Activated naive CD4-positive, alpha-beta T cell treated with anti-CD3 and anti-CD28 coated beads, Interleukin-2, amount 50 U/mL, for 24 hours (primary cell): ENCODE results near the gene KRTAP10-11.
A peak's percentile ranks its signal among the peaks of the same experiment; 100 is the strongest.
"Not testable (repeated sequence)": the region's sequence is repeated elsewhere in the genome, so short reads cannot be mapped to it uniquely, and the experiment has no call there.

Source experiments
- H3K27ac Mint-ChIP-seq: one replicate; pipeline ENCODE4 v1.8.0; 2021; ENCODE audit warnings: mild to moderate bottlenecking, mixed read lengths
- H3K27me3 Mint-ChIP-seq: one replicate; pipeline ENCODE4 v1.8.0; 2021; ENCODE audit warnings: mixed read lengths
- H3K36me3 Mint-ChIP-seq: one replicate; pipeline ENCODE4 v1.8.0; 2021; ENCODE audit warnings: mixed read lengths
- H3K4me1 Mint-ChIP-seq: one replicate; pipeline ENCODE4 v1.8.0; 2021; ENCODE audit warnings: mixed read lengths
- H3K4me3 Mint-ChIP-seq: one replicate; pipeline ENCODE4 v1.8.0; 2021; ENCODE audit warnings: mild to moderate bottlenecking, mixed read lengths
- H3K9me3 Mint-ChIP-seq: one replicate; pipeline ENCODE4 v1.8.0; 2021; ENCODE audit warnings: mixed read lengths

KRTAP10-11 gene

DNA sequence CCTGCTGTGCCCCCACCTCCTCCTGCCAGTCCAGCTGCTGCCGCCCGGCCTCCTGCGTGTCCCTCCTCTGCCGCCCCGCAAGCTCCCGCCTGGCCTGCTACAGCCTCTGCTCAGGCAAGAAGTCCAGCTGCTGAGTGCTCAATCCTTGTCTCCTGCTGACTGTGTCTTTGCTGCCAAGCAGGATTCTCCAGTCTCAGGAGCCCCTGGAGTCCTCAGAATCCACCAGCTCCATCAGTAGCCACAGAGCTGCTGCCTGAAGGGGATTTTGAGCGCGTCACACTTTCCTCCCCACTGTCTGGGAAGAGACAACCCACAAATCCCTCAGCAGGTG, 973 bp downstream of the KRTAP10-11 start:
- Mint-ChIP-seq H3K36me3 (peaks cover 8% of the 10 kb centered on the region), H3K27me3 (no peaks in the 10 kb centered on the region), H3K9me3 (peaks cover 11% of the 10 kb centered on the region), H3K4me1 (peaks cover 3% of the 10 kb centered on the region), H3K4me3 (no peak overlapping the region), H3K27ac (no peak overlapping the region)

DNA sequence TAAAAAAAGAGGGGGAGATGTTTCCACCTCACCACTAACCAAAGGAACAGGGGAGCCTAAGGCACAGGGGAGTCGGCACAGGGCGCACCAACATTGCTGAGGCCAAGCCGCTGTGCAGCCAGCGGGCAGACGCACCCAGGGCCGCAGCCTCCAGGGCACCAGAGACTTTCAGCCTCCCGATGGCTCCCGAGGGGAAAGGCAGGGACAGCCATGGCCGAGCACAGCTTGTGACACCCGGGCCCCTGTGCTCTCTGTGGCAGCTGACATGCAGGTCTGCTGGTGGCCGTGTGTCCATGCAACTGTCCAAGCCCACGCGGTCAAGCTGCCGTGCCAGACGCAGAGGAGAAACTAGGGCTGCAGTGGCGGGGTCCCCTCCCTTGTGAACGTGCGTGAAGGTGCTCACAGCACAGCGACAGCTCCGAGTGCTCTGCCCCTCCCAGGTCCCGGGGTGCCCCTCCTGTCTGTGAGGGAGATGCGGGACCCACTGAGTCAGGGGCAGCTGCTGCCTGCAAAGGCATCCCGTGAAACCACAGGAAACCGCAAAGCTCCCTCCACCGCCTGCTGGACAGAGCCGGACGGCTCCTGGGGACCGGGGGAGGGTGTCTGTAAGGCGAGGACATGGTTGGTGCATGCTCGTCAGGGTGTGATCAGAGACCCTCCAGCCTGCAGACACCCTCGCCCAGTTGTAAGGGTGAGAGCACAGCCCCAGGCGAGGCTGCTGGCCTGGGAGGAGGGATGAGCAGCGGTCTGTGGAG, 2.5 kb downstream of the KRTAP10-11 start:
- Mint-ChIP-seq H3K27ac (no peak overlapping the region), H3K36me3 (peaks cover 8% of the 10 kb centered on the region), H3K27me3 (no peaks in the 10 kb centered on the region), H3K9me3 (peaks cover 10% of the 10 kb centered on the region), H3K4me3 (no peak overlapping the region), H3K4me1 (peaks cover 8% of the 10 kb centered on the region)

DNA sequence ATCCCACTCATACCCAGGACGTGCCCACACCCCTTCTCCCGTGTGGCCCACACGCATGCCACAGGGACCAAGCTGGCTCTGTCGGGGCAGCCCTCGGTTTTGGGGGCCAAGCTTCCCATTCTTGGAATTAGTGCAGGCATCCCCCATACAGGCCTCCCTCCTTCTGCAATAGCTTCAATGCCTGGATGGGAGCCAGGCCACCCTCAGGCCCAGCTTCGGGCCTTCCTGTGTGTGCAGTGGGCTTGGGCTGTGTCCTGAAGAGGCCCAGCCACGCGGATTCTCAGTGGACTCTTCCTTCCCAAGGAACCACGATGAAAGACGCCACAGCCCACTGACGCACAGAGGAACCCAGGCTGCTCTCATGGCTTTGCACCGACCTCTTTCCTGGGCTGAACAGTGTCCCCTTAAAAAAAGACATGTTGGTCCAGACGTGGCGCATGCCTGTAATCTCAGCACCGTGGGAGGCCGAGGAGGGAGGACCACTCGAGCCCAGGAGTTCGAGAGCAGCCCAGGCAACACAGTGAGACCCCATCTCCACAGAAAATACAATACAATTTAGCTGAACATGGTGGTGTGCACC, 3.4 kb downstream of the KRTAP10-11 start:
- H3K4me1 Mint-ChIP-seq, result peaks cover 16% of the 10 kb centered on the region
- no peak overlapping the region for H3K27ac Mint-ChIP-seq
- H3K36me3 Mint-ChIP-seq, result peaks cover 4% of the 10 kb centered on the region
- H3K9me3 Mint-ChIP-seq, result peaks cover 5% of the 10 kb centered on the region
- no peaks in the 10 kb centered on the region for H3K27me3 Mint-ChIP-seq
- no peak overlapping the region for H3K4me3 Mint-ChIP-seq

DNA sequence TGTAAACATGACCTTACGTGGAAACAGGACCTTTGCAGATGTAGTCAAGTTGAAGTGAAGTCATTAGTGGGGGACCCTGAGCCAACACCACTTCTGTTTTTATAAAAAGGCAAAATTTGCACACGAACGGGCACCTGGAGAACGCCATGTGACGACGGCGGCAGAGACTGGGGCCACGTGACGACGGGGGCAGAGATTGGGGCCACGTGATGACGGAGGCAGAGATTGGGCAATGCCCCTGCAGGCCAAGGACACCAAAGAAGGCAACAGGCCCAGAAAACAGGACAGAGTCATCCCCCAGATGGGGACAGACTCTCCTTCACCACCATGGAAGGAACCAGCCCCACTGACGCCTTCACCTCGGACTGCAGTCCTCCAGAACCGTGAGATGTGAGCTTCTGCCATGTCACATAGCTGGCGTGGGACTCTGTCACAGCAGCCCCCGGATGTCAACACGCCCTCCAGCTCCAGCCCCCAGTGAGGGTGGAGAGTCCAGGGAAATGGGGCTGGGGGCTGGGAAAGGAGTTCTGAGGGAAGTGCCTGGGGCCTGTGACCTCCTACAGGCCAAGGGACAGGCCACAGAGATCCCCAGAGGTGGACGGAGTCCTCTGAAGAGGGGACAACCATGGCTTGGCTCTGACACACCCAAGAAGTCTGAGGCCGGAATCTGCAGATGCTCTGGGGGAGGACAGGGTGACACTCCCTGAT, 4.2 kb downstream of the KRTAP10-11 start:
- H3K27me3 Mint-ChIP-seq, result no peaks in the 10 kb centered on the region
- H3K4me3 Mint-ChIP-seq, result no peak overlapping the region
- no peaks in the 10 kb centered on the region for H3K9me3 Mint-ChIP-seq
- H3K4me1 Mint-ChIP-seq, result peaks cover 25% of the 10 kb centered on the region
- H3K27ac Mint-ChIP-seq, result no peak overlapping the region
- peaks cover 1% of the 10 kb centered on the region for H3K36me3 Mint-ChIP-seq

DNA sequence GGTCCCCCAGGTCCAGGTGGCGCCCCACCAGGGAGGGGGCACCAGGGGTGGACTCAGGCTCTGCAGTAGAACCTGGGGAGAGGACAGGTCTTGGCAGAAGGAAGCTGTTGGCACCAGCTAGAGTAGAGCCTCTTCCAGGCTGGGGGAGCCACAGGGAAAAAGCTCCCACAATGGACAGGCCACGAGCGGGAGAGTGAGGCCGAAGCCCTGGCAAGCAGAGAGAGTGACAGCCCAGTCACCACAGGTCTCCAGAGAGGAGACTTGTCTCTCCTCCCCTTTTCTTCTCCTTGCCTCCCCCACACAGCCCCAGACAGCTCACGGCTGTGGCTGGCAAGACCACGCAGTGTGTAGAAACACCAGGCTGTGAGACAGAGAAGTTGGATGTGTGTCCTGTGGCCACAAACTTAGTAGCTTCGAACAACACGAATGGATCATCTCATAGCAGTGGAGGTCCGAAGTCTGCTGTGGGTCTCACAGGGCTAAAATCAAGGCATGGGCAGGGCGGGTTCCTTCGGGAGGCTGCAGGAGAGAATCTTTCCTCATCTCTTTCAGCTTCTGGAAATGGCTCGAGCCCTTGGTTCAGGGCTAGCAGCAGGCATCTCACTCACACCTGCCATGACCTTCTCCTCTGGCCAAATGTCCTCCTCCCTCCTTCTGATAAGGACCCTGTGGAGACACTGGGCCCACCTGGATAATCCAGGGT, 4.9 kb downstream of the KRTAP10-11 start:
- Mint-ChIP-seq H3K36me3 (peaks cover 2% of the 10 kb centered on the region), H3K9me3 (peaks cover 1% of the 10 kb centered on the region), H3K27ac (peak overlapping the region; percentile 51), H3K4me3 (no peak overlapping the region), H3K27me3 (no peaks in the 10 kb centered on the region), H3K4me1 (peaks cover 32% of the 10 kb centered on the region)

DNA sequence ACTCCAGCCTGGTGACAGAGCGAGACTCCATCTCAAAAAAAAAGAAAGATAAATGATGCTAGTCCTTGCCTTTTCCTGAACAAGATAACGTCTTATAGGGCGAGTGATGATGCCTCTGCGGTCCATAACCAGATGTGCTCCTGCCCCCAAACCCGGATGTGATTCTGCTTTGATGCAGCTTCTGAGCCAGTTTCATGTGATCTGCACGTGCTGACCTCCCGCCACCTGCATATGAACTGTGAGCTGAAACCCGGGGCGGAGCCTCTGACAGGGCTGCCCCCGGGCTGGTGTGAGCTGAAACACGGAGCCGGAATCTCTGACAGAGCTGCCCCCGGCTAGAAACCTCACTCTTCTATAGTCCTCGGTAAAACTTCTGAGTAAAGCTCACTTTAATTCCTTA, 6.9 kb downstream of the KRTAP10-11 start:
- H3K4me1 Mint-ChIP-seq, result peaks cover 52% of the 10 kb centered on the region
- H3K36me3 Mint-ChIP-seq, result peaks cover 11% of the 10 kb centered on the region
- peaks cover 13% of the 10 kb centered on the region for H3K9me3 Mint-ChIP-seq
- H3K27ac Mint-ChIP-seq, result no peak overlapping the region
- no peaks in the 10 kb centered on the region for H3K27me3 Mint-ChIP-seq
- H3K4me3 Mint-ChIP-seq, result no peak overlapping the region

DNA sequence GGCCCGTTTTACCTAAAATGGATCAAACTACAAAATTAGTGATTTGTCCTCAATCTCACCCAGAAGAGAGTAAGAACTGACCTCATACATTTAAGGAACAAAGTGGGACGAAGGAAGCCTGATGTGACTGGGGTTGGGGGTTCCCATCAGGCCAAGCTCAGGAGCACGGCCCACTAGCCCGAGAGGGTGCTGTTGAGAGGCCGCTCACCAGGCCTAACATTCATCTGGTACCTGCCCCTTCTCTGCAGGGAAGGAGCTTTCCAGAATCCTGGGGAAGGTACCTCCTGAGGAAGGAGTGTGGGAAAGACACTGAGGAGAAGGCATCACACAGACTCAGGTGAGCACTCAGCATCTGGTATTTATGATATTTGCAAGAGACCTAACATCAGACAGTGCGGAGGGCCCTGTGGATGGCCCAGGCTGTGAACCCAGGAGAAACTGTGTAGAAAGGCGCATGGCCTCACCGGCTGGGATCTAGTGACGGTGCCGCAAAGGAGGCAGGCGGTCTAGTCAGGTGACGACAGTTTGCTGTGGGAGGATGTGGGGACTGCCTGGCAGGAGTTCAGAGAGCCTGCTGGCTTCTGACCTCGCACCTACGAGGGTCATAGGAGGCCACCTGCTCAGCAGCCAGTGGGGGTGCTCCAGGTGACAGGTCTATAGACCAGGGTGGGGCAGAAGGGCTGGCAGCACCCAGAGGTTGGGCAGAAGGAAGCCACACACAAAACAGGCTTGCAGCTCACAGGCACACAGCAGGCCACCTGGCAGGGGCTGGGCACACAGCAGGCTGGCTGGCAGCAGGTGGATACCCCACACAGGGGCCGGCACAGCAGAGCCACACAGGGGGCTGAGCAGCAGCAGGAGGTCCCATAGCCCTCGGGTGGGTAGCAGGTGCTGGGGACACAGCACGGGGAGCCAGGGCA, 7.7 kb downstream of the KRTAP10-11 start:
- Mint-ChIP-seq H3K36me3 (peaks cover 11% of the 10 kb centered on the region), H3K27me3 (no peaks in the 10 kb centered on the region), H3K4me1 (peaks cover 60% of the 10 kb centered on the region), H3K27ac (peak overlapping the region; percentile 53), H3K4me3 (peak overlapping the region; percentile 26), H3K9me3 (peaks cover 13% of the 10 kb centered on the region)

DNA sequence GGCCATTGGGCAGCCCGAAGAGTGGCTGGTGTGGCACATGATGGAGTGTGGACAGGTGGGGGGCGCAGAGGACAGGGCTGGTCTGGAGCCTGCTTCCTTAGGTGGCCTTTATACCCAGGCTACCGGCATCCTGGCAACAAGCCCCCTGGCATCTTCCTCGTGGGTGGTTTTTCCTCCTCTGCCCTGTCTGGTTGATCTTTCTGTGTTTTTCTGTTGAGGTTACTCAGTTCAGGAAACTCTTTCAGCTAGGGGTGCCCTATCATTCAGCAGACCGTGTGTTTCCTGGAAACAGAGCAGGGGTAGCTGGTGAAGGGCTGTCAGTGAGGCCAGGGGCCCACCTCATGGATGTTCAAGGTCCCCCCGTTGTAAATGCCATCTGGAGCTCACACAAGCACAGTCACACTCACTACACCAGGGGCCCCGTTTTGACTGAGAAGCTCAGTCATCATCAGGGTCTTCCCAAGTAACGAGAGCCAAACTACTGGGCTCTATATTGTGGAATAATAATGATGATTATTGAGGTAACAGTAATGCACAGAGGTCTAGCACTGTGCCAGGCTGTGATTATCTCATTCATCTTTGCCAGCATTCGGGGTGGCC, 8.5 kb downstream of the KRTAP10-11 start, which contains the start of gene KRTAP12-4:
TSS of gene KRTAP12-4 (minus strand) at position 84 of the 600 bp plus-strand sequence. CDS start at position 39, 45 bp downstream.
- Mint-ChIP-seq H3K36me3 (peaks cover 11% of the 10 kb centered on the region), H3K4me3 (peak within 1 kb of the TSS; percentile 36), H3K9me3 (peaks cover 13% of the 10 kb centered on the region), H3K27ac (peak within 1 kb of the TSS; percentile 65), H3K27me3 (no peaks in the 10 kb centered on the region), H3K4me1 (peaks cover 67% of the 10 kb centered on the region)

DNA sequence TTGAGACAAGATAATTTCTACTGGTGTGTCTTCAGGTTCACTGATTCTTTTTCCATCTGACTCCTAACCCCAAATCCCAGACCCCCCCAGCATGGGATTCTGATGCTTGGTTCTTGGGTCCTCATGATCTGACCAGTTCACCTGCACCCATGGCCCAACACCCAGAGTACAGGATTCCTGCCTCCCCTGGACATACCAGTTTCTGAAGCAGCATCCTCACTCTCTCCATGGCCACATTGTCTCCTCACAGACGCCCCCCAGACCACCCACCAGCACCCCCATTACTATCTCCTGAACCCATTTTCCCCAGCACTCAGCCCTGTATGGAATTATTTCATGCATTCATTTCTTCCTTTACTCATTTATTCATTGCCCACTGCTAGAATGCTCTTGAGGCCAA, 10.7 kb downstream of the KRTAP10-11 start:
- no peaks in the 10 kb centered on the region for H3K27me3 Mint-ChIP-seq
- peaks cover 12% of the 10 kb centered on the region for H3K36me3 Mint-ChIP-seq
- peaks cover 68% of the 10 kb centered on the region for H3K4me1 Mint-ChIP-seq
- peak overlapping the region; percentile 84 for H3K27ac Mint-ChIP-seq
- H3K4me3 Mint-ChIP-seq, result peak overlapping the region; percentile 76
- H3K9me3 Mint-ChIP-seq, result peaks cover 19% of the 10 kb centered on the region

DNA sequence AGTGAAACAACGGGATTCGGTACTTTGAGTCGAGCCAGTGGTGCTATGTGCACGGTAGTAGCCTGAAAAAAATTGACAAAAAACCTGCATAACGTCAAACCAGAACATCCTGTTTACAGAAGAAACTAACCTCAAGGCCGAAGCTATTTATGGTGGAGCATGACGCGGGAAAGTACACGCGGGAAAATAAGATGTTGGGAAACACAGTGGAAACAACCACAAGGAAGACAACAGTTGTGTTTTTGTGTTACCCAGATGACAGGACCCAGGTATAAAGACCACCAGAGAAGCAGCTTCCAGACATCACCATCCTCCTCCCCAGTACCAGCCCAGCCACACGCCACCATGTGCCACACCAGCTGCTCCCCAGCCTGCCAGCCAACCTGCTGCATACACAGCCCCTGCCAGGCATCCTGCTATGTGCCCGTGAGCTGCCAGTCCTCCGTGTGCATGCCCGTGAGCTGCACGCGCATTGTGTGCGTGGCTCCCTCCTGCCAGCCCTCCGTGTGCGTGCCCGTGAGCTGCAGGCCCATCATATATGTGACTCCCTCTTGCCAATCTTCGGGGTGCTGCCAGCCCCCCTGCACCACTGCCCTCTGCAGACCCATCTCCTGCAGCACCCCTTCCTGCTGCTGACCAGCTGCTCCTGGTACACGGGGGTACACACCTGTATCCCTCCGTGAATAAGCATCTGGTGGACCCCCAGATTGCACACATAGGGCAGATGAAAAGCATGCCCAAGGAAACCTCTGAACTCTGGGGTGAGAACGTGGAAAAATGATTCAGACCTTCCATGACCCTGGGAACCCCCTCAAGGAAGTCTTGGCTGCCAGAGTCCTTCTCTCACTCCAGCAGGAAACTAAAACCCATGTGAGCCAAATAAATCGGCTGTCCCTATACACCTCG, 11.7 kb downstream of the KRTAP10-11 start, which contains the start of gene KRTAP12-3:
TSS of gene KRTAP12-3 (plus strand) at position 298 of the 906 bp plus-strand sequence. CDS start at position 346, 48 bp downstream.
- peak within 1 kb of the TSS; percentile 93 for H3K27ac Mint-ChIP-seq
- peaks cover 20% of the 10 kb centered on the region for H3K9me3 Mint-ChIP-seq
- H3K4me1 Mint-ChIP-seq, result peaks cover 68% of the 10 kb centered on the region
- no peaks in the 10 kb centered on the region for H3K27me3 Mint-ChIP-seq
- peak within 1 kb of the TSS; percentile 76 for H3K4me3 Mint-ChIP-seq
- peaks cover 12% of the 10 kb centered on the region for H3K36me3 Mint-ChIP-seq

DNA sequence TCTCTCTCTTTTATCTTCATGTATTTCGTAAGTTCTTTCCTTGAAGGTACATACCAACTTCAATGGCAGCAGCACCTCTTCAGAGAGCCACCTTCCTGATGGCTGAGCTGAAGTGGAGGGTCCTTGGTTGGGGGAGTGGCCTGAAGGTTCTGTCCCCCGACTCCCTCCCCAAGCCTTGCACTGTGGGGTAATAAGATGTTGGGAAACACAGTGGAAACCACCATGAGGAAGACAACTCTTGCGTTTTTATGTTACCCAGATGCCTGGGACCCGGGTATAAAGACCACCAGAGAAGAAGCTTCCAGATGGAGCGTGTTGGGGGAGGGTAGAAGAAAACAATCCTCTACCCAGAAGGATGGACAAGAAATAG, 12.3 kb downstream of the KRTAP10-11 start:
- peaks cover 20% of the 10 kb centered on the region for H3K9me3 Mint-ChIP-seq
- peak overlapping the region; percentile 76 for H3K4me3 Mint-ChIP-seq
- no peaks in the 10 kb centered on the region for H3K27me3 Mint-ChIP-seq
- peaks cover 12% of the 10 kb centered on the region for H3K36me3 Mint-ChIP-seq
- H3K27ac Mint-ChIP-seq, result peak overlapping the region; percentile 93
- peaks cover 65% of the 10 kb centered on the region for H3K4me1 Mint-ChIP-seq

DNA sequence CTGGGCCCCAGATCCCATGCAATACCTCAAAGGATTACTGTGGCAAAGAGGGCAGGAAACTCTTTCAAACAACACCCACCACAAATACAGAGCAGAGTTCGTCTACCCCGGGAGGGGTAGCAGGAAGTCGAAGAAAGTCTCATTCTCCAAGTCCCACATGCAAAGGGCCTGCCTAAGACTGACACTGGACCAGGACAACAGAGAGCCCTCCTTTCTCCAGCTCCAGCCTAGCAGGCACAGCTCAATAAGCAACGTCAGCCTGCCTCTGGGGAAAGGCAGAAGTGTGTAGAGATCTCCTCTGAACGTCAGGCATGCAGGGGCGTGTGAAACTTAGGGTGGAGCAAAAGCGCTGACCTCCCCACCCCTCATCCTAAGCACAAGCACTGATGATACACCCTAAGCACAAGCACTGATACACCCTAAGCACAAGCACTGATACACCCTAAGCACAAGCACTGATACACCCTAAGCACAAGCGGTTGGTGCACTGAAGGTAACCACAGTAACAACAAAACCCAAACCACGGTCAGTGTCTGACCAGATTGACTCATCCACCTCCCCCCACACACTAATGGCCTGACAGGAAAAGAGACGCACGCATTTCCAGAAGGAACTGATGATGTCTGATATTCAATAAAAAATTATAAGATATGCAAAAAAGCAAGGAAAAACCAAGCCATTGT, 12.8 kb downstream of the KRTAP10-11 start:
- Mint-ChIP-seq H3K4me3 (peak overlapping the region; percentile 76), H3K4me1 (peaks cover 60% of the 10 kb centered on the region), H3K36me3 (peaks cover 12% of the 10 kb centered on the region), H3K9me3 (peaks cover 20% of the 10 kb centered on the region), H3K27me3 (no peaks in the 10 kb centered on the region), H3K27ac (peak overlapping the region; percentile 93)

DNA sequence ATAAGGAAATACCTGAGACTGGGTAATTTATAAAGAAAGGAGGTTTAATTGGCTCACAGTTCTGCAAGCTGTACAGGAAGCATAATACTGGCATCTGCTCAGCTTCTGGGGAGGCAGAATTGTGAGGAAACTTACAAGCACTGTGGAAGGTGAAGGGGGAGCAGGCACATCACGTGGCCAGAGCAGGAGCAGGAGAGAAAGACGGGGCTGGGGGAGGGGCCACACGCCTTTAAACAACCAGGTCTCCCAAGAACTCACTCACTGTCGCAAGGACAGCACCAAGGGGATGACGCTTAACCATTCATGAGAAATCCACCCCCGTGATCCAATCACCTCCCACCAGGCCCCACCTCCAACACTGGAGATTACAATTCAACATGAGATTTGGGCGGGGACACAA, 15.4 kb downstream of the KRTAP10-11 start:
- peaks cover 14% of the 10 kb centered on the region for H3K9me3 Mint-ChIP-seq
- H3K27me3 Mint-ChIP-seq, H3K4me3 Mint-ChIP-seq, H3K36me3 Mint-ChIP-seq: not testable (repeated sequence)
- peak overlapping the region; percentile 20 for H3K27ac Mint-ChIP-seq
- peaks cover 38% of the 10 kb centered on the region for H3K4me1 Mint-ChIP-seq
